HepG2 (cell line): ENCODE measurements around the gene TSSK2. TPM values are rescaled to one million over a fixed set of nuclear protein-coding genes. Genes with fewer than 3 reads are reported as not detected.
"Not testable (repeated sequence)": the region's sequence is repeated elsewhere in the genome, so short reads cannot be mapped to it uniquely, and the experiment has no call there.

Experiments
- ATAC-seq: fragments of 200-7000 bp; cut with Tn5 transposase; 3 replicates; pipeline ENCODE4 v1.9.1; 2020; ENCODE audit warnings: mild to moderate bottlenecking, moderate library complexity
- BruUV-seq: library from RNA; stranded (reverse); fragments of 400-500 nt; replicated peaks from 2 replicates; lab custom pipeline; 2021; lab: Mats Ljungman, UMichigan
- CTCF ChIA-PET: fragments of 300-600 bp; formaldehyde crosslinking; extraction: SDS; loops from one replicate; lab custom pipeline; 2021; ENCODE audit warnings: low total read pairs, inconsistent platforms, low intra/inter-chr PET ratio; lab: Yijun Ruan, JAX
- POLR2A ChIA-PET: fragments of 350-600 bp; sonication (Branson Sonifier 250); formaldehyde crosslinking; loops from one replicate; lab custom pipeline; 2020; ENCODE audit warnings: antibody characterized with exemption, inconsistent platforms; lab: Yijun Ruan, JAX
- DNase-seq: peaks from one replicate; pipeline ENCODE4 v3.0.0-alpha.2; 2015; ENCODE audit warnings: low spot score
- FAIRE-seq: peaks from 3 replicates; lab custom pipeline; 2011; peaks lifted over from hg19 to GRCh38; lab: Jason Lieb, UNC
- H2AFZ ChIP-seq: one replicate; pipeline ENCODE4 v1.6.1; 2011; ENCODE audit warnings: low read length, inconsistent platforms
- H3K27ac ChIP-seq: fragments of 300-600 bp; 3 replicates; pipeline ENCODE4 v1.8.0; 2011; ENCODE audit warnings: mixed run types, mild to moderate bottlenecking, mixed read lengths, low read length, inconsistent platforms; ENCODE audit not compliant: insufficient read depth; ENCODE audit errors: extremely low read length
- H3K27me3 ChIP-seq, 2 experiments: fragments of 200-600 bp in 1 of 2; 2 replicates in 1 of 2; 3 replicates in 1 of 2; pipeline versions ENCODE4 v1.6.0 to v1.8.0; 2011; ENCODE audit warnings: low read length in 2 of 2, mild to moderate bottlenecking in 2 of 2, moderate library complexity in 2 of 2, inconsistent platforms in 1 of 2; ENCODE audit not compliant: insufficient read depth in 2 of 2, control insufficient read depth in 1 of 2
- H3K36me3 ChIP-seq, 2 experiments: fragments of 200-600 bp in 1 of 2; replicated peaks in 1 of 2; 2 replicates in 1 of 2; 3 replicates in 1 of 2; pipeline versions ENCODE4 v1.5.1 to v1.8.0; 2011; ENCODE audit warnings: low read length in 2 of 2, inconsistent platforms in 1 of 2; ENCODE audit not compliant: insufficient read depth in 2 of 2, control insufficient read depth in 1 of 2
- H3K4me1 ChIP-seq: 2 replicates; pipeline ENCODE4 v1.5.1; 2012; ENCODE audit warnings: low read length, inconsistent platforms; ENCODE audit not compliant: insufficient read depth
- H3K4me2 ChIP-seq: 2 replicates; pipeline ENCODE4 v1.6.0; 2011; ENCODE audit warnings: low read depth, low read length, inconsistent platforms
- H3K4me3 ChIP-seq, 3 experiments: fragments of 200-600 bp in 1 of 3; sonication (generic), shearing (Covaris generic) in 1 of 3; replicated peaks in 1 of 3; 2 replicates each; pipeline ENCODE4 v1.5.1; 2011 to 2016; ENCODE audit warnings: low read length in 3 of 3, inconsistent platforms in 2 of 3, low read depth in 2 of 3, mild to moderate bottlenecking in 2 of 3, control low read depth in 1 of 3, mixed read lengths in 1 of 3; ENCODE audit not compliant: insufficient read depth in 1 of 3
- H3K79me2 ChIP-seq: one replicate; pipeline ENCODE4 v1.6.1; 2011; ENCODE audit warnings: low read length, inconsistent platforms; ENCODE audit not compliant: insufficient read depth
- H3K9ac ChIP-seq: 2 replicates; pipeline ENCODE4 v1.6.0; 2011; ENCODE audit warnings: mild to moderate bottlenecking, low read depth, low read length, inconsistent platforms; ENCODE audit not compliant: insufficient read depth
- H3K9me3 ChIP-seq: 2 replicates; pipeline ENCODE4 v1.5.1; 2012; ENCODE audit warnings: mild to moderate bottlenecking, low read length
- H4K20me1 ChIP-seq: 2 replicates; pipeline ENCODE4 v1.6.0; 2011; ENCODE audit warnings: inconsistent platforms, mild to moderate bottlenecking, low read length, moderate library complexity; ENCODE audit not compliant: insufficient read depth
- TCF7L2 ChIP-seq: IDR thresholded peaks from 2 replicates; pipeline ENCODE4 v1.6.1; 2011; ENCODE audit warnings: mild to moderate bottlenecking, low read depth, low read length, moderate library complexity
- ZNF557 ChIP-seq: sonication (generic); formaldehyde crosslinking; IDR thresholded peaks from 2 replicates; pipeline ENCODE4 v1.4.0; 2020; ENCODE audit warnings: missing genetic modification reagents
- WGBS: methylation state at CpG from one replicate; pipeline ENCODE4 v1.1.6; 2017; ENCODE audit warnings: low lambda C conversion rate; 5-methylcytosine and 5-hydroxymethylcytosine counted together
- in situ Hi-C: cut with HindIII; loops from 2 replicates; pipeline ENCODE4 v1.10.0; 2017; ENCODE audit warnings: low pct_unique_long_range_greater_than_20kb; ENCODE audit not compliant: extremely low pct_ligation_motif_present
- intact Hi-C: fragments of 100-400 bp; cut with micrococcal nuclease; formaldehyde crosslinking; loops from one replicate; pipeline ENCODE4 v1.10.0; 2022; ENCODE audit not compliant: unreplicated experiment
- polyA plus RNA-seq, 8 experiments: library from polyadenylated mRNA; depleted of rRNA in 3 of 8; stranded (reverse) in 7 of 8; unstranded in 1 of 8; fragments of >200 nt; fragmentation: Illumina TruSeq in 4 of 8; extraction: Trizol in 4 of 8; gene quantifications; 2 replicates each; pipeline versions ENCODE4 v1.2.1 to v1.2.3, GENCODE V29; 2011 to 2016; ENCODE audit warnings: low read depth in 4 of 8, missing spikeins in 1 of 8, mixed read lengths in 1 of 8; ENCODE audit not compliant: insufficient read depth in 1 of 8
- total RNA-seq, 5 experiments: library from RNA; depleted of rRNA; stranded (reverse); fragments of >200 nt; fragmentation: Illumina TruSeq; extraction: Trizol; gene quantifications; 2 replicates each; pipeline ENCODE4 v1.2.3, GENCODE V29; 2016; ENCODE audit warnings: low read depth in 1 of 5
- TF ChIP-seq, protein P1 (sequence below): sonication (generic); formaldehyde crosslinking; IDR thresholded peaks from 2 replicates; pipeline ENCODE4 v1.5.0; 2020; ENCODE audit warnings: mild to moderate bottlenecking, missing genetic modification reagents

TSSK2 gene
- total and polyA plus RNA-seq, 2 of the 13 experiments (the other 11 are each of a cell fraction or from before 2014, with no cell fraction given), result not detected

DNA sequence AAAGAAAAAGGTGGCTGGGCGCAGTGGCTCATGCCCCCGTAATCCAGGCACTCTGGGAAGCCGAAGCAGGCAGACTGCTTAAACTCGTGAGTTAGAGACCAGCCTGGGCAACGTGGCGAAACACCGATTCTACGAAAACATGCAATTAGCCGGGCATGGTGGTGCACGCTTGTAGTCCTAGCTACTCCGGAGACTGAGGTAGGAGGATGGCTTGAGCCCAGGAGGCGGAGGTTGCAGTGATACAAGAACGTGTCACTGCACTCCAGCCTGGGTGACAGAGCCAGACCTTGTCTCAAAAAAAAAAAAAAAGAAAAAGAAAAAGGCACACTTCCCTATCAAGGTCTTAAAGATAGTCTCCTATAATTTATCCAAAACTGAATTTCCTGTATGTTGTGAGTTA, 48.3 kb upstream of the TSSK2 start:
- POLR2A ChIA-PET, result no interaction called here
- CTCF ChIA-PET, result no interaction called here
- Histone ChIP-seq H3K27me3 (no peaks in the 10 kb centered on the region), H3K4me2 (no peak overlapping the region), H3K9ac (no peak overlapping the region), H4K20me1 (0 out of 2 replicates have a peak, but pooled peaks cover 4% of the 10 kb centered on the region), H3K9me3 (no peaks in the 10 kb centered on the region), H3K4me3 (no peak overlapping the region), H3K27ac (no peak overlapping the region), H3K4me1 (peaks cover 6% of the 10 kb centered on the region), H3K79me2 (no peaks in the 10 kb centered on the region), H3K36me3 (peaks cover 1 to 24% of the 10 kb centered on the region in 2 experiments; a peak in 4 of 5 replicates), H2AFZ (no peak overlapping the region)
- no peak for FAIRE-seq
- no peak for ATAC-seq
- in situ Hi-C loops, result no loop called here
- intact Hi-C loops, result no loop called here
- BruUV-seq, result no TSS peak
- TF ChIP-seq, protein P1, sequence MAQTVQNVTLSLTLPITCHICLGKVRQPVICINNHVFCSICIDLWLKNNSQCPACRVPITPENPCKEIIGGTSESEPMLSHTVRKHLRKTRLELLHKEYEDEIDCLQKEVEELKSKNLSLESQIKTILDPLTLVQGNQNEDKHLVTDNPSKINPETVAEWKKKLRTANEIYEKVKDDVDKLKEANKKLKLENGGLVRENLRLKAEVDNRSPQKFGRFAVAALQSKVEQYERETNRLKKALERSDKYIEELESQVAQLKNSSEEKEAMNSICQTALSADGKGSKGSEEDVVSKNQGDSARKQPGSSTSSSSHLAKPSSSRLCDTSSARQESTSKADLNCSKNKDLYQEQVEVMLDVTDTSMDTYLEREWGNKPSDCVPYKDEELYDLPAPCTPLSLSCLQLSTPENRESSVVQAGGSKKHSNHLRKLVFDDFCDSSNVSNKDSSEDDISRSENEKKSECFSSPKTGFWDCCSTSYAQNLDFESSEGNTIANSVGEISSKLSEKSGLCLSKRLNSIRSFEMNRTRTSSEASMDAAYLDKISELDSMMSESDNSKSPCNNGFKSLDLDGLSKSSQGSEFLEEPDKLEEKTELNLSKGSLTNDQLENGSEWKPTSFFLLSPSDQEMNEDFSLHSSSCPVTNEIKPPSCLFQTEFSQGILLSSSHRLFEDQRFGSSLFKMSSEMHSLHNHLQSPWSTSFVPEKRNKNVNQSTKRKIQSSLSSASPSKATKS (CRISPR knock-in tag), result no peak
- TF ChIP-seq ZNF557 (CRISPR knock-in tag) (no peak), TCF7L2 (no peak)
- no peak for DNase-seq
- WGBS, result 82% methylated on average over 13 of the region's 13 CpGs

DNA sequence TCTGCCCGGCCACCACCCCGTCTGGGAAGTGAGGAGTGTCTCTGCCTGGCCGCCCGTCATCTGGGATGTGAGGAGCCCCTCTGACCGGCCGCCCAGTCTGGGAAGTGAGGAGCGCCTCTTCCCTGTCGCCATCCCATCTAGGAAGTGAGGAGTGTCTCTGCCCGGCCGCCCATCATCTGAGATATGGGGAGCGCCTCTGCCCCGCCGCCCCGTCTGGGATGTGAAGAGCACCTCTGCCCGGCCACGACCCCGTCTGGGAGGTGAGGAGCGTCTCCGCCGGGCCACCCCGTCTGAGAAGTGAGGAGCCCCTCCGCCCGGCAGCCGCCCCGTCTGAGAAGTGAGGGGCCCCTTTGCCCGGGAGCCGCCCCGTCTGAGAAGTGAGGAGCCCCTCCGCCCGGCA, 47.0 kb upstream of the TSSK2 start:
- ATAC-seq, H3K9me3 ChIP-seq, H3K27me3 ChIP-seq, H3K4me3 ChIP-seq, FAIRE-seq, intact Hi-C loops, H3K9ac ChIP-seq, POLR2A ChIA-PET, H2AFZ ChIP-seq, in situ Hi-C loops, BruUV-seq, H3K4me2 ChIP-seq, H4K20me1 ChIP-seq, DNase-seq, H3K27ac ChIP-seq, H3K79me2 ChIP-seq, CTCF ChIA-PET: not testable (repeated sequence)
- Histone ChIP-seq H3K36me3 (peaks cover 5 to 31% of the 10 kb centered on the region in 2 experiments), H3K4me1 (peaks cover 11% of the 10 kb centered on the region)
- whole genome bisulfite sequencing, result no CpG with 5 or more reads among the region's 30 CpGs

DNA sequence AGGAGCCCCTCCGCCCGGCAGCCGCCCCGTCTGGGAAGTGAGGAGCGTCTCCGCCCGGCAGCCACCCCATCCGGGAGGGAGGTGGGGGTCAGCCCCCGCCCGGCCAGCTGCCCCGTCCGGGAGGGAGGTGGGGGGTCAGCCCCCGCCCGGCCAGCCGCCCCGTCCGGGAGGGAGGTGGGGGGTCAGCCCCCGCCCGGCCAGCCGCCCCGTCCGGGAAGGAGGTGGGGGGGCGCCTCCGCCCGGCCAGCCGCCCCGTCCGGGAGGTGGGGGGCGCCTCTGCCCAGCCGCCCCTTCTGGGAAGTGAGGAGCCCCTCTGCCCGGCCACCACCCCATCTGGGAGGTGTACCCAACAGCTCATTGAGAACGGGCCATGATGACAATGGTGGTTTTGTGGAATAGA, 46.5 kb upstream of the TSSK2 start:
- in situ Hi-C loops, CTCF ChIA-PET, H3K27me3 ChIP-seq, FAIRE-seq, H3K4me2 ChIP-seq, DNase-seq, POLR2A ChIA-PET, H3K4me3 ChIP-seq, H3K27ac ChIP-seq, H3K9ac ChIP-seq, intact Hi-C loops, ATAC-seq, BruUV-seq, H2AFZ ChIP-seq, H3K79me2 ChIP-seq, H4K20me1 ChIP-seq, H3K9me3 ChIP-seq: not testable (repeated sequence)
- Histone ChIP-seq H3K36me3 (peaks cover 8 to 29% of the 10 kb centered on the region in 2 experiments), H3K4me1 (peaks cover 14% of the 10 kb centered on the region)
- 100% methylated on average over 4 of the region's 32 CpGs for WGBS
